Suppressor macrophage treated with lipopolysaccharide for 1 hour (primary cell): ENCODE data around the gene PASD1.
"Not testable (repeated sequence)": the region's sequence is repeated elsewhere in the genome, so short reads cannot be mapped to it uniquely, and the experiment has no call there.

ENCODE experiments used
- DNase-seq, 3 donors: peaks; one replicate each; pipeline ENCODE4 v3.0.0-alpha.2; 2020 to 2022

Gene PASD1, protein sequence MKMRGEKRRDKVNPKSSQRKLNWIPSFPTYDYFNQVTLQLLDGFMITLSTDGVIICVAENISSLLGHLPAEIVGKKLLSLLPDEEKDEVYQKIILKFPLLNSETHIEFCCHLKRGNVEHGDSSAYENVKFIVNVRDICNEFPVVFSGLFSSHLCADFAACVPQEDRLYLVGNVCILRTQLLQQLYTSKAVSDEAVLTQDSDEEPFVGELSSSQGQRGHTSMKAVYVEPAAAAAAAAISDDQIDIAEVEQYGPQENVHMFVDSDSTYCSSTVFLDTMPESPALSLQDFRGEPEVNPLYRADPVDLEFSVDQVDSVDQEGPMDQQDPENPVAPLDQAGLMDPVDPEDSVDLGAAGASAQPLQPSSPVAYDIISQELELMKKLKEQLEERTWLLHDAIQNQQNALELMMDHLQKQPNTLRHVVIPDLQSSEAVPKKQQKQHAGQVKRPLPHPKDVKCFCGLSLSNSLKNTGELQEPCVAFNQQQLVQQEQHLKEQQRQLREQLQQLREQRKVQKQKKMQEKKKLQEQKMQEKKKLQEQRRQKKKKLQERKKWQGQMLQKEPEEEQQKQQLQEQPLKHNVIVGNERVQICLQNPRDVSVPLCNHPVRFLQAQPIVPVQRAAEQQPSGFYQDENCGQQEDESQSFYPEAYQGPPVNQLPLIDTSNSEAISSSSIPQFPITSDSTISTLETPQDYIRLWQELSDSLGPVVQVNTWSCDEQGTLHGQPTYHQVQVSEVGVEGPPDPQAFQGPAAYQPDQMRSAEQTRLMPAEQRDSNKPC

DNA sequence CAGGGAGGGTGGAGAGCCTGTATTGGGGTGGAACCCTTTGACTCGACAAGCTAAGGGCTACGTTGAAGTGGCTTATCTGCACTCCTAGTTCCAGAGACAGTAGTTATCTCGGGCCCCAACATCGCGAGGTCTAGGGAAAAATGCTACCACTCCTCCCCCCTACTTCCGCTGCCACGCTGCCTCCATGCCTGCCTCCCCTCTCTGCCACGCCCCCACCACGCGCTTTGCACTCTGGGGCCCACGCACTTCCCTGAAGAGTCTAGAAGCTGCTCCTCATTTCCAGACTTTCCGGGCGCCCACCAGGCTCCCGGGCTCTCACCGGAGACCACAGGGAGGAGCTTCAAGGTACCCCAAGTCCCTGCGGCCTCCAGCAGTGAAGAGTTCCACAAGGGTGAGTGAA is at the start of gene PASD1:
PASD1 (plus strand) TSS at position 227 of the 400 bp plus-strand sequence. CDS start 37,879 bp downstream, outside the sequence.
- no peak for DNase-seq

DNA sequence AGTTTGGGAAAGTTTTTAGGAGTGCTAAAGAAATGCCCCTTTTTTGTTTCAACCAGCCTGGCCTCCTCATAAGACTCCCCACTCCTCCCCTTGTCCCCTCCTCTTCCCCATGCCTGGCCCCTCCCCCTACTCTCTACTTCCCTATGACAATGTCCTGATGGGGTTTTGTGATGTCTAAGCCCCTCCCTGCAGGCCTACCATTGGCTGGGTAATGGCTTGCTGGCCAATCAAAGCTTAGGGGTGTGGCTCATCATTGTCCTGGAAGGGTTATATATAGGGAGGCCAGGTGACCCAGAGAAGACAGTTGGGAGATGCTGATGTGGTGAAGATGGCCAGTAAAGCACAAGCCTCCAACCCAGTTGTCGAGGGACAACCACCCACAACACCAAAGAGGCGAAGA is 48.2 kb upstream of the PASD1 start:
- no peak for DNase-seq

DNA sequence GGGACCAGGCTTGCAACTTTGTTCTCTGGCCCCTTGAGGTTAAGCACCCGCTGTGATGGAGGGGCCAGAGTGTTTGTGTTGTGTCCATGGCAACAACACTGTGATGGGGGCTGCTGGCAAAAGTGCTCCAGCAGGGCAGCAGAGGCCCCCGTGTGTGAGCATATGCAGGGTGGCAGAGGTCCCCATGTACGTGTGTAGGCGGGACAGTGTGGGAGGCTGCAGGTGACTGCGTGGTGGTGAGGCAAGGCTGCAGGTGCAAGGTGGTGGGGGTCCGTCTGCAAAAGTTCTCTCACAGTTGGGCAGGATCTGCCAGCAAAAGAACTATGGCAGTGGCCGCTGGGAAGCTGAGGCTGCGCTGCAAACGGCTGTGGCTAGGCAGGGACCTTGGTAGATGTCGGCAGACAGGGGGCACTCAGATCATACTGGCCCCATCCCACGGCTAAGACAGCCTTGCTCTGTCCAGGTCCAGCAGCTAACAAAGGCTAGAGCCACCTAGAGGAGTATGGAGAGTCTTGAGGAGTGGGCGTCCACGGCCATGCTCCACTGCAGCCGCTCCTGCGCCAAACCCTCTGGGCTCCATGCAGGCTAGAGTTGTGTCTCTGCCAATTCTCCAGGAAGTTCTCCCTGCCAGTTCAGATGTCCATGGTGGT is 46.8 kb upstream of the PASD1 start:
- DNase-seq, result no peak

DNA sequence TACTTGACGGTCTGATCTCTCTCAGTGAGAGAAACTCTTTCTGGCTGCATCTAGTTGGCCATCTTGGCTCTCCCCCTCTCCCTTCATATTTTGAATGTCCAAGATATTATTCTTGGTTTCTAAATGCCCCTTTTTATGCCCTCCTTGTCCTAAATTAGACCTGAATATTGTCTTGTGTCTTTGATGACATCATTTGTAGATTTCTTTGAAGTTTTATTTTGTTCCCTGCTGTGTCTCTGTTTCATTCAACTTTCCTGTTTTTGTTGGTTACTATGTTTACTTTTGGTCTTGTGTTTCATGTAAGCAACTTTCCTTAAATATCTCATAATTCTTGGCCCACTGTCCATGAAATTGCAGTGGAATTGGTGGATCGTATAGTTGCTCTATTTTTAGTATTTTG is 46.1 kb upstream of the PASD1 start:
- DNase-seq, result no peak

DNA sequence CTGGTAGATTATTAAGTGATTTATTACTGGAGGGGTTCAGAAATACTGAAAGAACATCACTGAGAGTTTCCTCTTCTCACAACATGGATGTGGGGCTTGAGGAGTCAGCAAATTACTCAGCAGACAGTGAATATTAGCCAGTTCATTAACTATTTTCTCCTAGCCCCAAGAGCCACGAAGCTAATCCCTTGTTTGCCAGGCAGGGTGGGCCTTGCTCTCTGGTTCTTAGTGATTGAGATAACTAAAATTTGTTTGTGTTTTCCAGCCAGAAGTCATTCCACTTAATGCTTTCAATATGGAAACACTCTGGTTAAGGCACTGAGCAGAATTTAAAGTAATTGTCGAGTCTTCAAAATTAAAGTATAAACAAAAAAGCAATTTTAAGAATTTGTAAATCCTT is 40.1 kb upstream of the PASD1 start:
- DNase-seq, result no peak

DNA sequence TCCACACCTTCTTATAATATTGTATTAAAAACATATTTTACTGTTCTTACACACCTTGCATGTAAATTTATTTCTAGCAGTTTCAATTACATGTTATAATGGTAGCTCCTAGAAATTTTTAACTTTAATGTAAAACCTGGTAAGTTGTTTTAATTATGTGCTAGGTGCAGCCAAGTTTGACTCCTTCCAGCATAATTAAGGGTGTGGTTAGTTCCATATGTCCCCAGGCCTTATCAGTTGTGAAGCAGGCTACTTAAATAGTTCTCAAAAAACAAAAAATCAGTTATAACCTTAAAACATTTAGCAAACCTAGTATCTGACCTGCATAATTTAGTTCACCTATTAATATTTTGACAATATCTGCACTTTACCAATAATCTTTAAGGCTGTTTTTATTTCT is 26.9 kb upstream of the PASD1 start:
- DNase-seq, result no peak

DNA sequence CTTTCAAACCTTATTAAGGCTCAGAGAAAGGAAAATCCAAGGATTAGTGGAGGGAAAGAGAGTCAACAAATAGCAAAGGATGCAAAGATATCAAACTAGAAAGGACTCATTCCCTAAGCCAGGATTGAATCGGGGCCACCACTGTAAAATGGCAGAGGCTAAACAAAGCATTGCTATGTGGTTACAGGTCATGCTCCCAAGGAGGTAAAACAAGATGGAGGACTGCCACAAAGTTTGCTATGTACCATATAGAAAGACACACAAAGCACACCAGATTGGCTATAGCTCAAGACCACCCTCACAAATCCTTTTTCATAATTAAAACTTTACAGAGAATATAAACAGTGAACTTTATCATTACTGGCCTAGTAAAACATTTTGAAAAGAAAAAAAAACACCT is 25.9 kb upstream of the PASD1 start:
- no peak for DNase-seq

DNA sequence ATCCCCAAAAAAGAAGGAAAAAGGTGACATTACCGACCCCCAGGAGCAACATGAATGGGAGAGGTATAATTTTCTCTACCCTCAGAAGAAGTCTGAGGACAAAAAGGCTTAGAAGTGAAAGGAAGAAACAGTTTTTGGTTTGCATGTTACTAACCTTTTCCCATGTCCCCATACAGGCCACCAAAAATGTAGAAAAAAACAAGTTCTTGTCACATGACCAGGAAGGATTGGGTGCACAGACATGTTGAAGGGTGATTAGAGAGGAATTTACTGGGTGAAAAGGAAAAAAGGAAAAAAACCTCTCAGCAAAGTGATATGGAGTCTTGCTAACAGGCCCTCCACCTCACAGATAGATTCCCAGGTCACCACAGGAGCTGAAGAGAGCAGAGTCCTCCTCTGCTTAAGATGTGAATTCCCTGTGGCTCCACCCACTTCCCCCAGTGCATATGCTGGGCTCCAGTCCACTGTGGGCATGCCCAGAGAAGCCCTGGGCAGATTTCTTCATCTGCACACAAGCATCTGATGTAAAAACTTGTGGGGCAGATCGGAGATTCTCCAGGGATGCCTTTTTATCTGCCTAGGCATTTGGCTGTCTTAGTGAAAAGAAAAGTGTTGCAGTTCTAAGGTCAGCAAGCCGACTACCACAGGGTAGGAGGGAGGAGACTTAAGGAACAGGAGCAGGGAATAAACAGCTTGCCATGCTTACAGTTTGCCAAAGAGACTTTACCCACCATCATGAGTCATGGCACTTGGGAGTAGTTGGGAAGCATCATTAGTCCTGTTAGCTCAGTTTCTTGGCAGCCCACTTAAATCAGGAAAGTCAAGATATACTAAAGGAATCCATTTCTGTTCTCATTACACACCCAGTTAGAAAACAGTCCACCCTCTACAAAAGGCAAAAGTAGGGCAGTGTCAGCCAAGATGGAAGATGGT is 25.0 kb upstream of the PASD1 start:
- no peak for DNase-seq

DNA sequence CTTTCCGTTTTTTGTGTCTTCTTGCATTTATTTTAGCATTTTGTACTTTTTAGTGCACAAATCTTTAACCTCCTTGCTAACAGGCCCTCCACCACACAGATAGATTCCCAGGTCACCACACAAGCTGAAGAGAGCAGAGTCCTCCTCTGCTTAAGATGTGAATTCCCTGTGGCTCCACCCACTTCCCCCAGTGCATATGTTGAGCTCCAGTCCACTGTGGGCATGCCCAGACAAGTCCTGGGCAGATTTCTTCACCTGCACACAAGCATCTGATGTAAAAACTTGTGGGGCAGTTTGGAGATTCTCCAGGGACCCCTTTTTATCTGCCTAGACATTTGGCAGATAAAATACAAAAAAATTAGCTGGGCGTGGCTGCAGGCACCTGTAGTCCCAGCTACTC is 19.8 kb upstream of the PASD1 start:
- DNase-seq, result no peak

DNA sequence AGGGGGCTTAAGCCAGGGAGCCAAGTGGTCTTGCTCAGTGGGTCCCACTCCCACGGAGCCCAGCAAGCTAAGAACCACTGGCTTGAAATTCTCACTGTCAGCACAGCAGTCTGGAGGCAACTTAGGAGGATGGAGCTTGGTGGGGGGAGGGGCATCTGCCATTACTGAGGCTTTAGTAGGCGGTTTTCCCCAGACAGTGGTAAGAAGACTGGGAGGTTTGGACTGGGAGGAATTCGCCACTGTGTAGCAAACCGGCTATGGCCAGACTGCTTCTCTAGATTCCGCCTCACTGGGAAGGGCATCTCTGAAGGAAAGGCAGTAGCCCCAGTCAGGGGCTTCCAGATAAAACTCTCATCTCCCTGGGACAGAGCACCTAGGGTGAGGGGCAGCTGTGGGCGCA is 17.2 kb upstream of the PASD1 start:
- DNase-seq, result not testable (repeated sequence)

DNA sequence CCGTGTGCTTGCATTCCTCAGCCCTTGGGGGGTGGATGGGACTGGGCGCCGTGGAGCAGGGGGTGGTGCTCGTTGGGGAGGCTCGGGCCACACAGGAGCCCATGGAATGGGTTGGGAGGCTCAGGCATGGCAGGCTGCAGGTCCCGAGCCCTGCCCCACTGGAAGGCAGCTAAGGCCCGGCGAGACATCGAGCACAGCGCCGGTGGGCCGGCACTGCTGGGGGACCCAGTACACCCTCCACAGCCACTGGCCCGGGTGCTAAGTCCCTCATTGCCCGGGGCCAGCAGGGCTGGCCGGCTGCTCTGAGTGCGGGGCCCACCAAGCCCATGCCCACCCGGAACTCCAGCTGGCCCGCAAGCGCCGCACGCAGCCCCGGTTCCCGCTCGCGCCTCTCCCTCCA is 12.3 kb upstream of the PASD1 start:
- not testable (repeated sequence) for DNase-seq

DNA sequence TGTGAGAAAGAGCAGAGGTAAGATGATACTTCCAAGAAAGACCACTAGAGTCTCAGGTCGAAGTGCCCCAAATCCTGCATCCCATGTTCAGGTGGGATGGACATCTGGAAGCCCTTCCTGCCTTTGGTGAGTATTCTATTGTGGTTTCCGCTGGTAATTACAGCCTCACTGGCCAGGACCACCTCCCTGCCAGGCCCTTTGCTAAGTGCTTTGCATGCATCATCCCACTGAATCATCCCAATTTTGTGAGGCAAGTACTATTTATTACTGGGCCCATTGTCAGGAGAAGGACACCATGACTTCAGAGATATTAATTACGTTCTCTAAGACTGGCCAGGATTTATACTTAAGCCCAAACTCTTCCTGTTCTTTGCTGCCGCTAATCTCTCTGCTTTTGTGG is 10.7 kb upstream of the PASD1 start:
- DNase-seq, result no peak

DNA sequence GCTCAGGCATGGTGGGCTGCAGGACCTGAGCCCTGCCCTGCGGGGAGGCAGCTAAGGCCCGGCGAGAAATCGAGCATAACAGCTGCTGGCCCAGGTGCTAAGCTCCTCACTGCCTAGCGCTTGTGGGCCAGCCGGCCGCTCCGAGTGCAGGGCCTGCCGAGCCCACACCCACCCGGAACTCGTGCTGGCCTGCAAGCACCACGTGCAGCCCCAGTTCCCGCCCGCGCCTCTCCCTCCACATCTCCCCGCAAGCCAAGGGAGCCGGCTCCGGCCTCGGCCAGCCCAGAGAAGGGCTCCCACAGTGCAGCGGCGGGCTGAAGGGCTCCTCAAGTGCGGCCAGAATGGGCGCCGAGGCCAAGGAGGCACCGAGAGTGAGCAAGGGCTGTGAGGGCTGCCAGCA is 8.2 kb upstream of the PASD1 start:
- DNase-seq, result not testable (repeated sequence)

DNA sequence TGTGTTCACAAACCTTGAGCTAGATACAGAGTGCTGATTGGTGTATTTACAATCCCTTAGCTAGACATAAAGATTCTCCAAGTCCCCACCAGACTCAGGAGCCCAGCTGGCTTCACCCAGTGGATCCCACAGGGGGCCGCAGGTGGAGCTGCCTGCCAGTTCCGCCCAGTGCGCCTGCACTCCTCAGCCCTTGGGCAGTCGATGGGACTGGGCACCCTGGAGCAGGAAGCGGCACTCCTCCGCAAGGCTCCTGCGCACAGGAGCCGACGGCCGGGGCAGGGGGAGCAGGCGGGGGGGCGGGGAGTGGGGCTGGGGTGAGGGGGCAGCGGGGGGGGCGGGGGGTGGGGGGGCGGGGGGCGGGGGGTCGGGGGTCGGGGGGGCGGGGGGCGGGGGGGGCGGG is 990 bp upstream of the PASD1 start:
- not testable (repeated sequence) for DNase-seq

DNA sequence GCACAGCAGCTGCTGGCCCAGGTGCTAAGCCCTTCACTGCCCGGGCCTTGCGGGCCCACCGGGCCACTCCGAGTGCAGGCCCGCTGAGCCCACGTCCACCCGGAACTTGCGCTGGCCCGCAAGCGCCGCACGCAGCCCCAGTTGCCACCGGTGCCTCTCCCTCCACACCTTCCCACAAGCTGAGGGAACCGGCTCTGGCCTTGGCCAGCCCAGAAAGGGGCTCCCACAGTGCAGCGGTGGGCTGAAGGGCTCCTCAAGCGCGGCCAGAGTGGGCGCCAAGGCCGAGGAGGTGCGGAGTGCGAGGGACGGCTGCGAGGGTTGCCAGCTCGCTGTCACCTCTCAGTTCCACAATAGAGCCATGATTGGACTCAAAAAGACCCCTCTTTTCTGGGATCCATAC is 472 bp upstream of the PASD1 start:
- not testable (repeated sequence) for DNase-seq

DNA sequence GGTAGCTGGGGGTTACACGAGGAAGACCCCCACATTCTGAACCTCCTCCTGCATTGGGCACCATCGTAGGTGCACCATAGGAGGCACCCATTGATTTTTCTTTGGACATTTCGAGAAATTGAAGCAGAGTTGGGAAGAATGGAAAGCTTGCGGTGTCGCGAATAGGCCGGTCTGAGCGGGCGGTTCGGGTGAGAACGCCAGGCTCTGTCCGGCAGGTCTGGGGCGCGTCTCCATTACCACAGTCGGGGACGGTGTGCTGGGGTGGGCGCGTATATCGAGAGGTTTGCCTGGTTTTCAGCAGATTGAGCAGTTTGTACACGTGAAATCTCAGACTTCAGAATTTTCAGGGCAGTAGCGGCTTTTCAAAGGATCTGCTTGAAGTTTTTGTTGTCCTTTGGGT is 560 bp downstream of the PASD1 start:
- DNase-seq, result no peak

DNA sequence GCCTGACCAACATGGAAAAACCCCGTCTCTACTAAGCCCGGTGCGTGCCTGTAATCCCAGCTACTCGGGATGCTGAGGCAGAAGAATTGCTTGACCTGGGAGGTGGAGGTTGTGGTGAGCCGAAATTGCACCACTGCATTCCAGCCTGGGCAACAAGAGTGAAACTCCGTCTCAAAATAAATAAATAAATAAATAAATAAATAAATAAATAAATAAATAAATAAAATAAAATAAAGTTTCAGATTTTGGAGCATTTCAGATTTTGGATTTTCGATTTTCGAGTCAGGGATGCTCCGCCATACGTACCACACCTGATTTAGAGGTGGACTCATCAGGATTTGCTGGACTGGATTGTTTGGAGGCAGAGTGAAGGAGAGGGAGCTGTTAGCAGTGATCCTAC is 3.4 kb downstream of the PASD1 start:
- not testable (repeated sequence) for DNase-seq

DNA sequence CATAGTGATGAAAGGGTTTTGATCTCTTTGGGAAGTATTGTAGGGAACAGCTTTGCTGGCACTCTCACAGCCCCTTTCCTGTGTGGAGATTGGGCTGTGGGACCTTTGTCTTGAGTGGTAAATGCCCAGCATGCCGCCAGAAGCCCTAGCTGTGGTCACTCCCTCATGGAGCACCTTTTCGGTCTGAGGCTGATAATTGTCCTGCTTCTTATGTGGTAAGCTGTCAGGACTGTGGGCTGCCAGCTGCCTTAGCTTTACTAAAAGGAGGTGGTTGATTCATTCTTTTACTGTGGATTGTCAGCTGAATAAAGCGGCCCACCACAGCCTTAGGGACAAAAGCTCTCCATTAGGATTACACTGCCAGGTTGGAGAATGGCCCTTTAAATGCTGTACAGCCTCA is 7.1 kb downstream of the PASD1 start:
- DNase-seq, result no peak

DNA sequence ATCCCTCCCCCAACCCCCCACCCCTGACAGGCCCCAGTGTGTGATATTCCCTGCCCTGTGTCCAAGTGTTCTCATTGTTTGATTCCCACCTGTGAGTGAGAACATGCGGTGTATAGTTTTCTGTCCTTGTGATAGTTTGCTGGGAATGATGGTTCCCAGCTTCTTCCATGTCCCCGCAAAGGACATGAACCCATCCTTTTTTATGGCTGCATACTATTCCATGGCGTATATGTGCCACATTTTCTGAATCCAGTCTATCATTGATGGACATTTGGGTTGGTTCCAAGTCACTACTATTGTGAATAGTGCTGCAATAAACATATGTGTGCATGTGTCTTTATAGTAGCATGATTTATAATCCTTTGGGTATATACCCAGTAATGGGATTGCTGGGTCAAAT is 29.9 kb downstream of the PASD1 start:
- not testable (repeated sequence) for DNase-seq

DNA sequence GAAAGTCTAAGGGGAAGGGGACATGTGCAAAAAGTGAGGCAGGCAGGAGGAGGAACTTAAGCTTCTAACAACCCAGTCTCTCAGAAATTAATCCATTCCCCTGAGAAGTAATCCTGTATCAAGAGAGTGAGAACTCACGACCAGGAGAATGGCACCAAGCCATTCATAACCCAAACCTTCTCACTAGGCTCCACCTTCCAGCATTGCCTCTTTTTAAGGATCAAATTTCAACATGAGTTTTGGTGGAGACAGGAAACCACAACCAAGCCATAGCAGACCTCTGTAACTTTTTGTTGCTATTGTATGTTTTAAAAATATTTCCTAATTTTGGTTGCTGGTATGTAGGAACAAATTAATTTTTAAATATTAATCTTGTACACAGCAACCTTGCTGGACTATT is 32.8 kb downstream of the PASD1 start:
- no peak for DNase-seq

DNA sequence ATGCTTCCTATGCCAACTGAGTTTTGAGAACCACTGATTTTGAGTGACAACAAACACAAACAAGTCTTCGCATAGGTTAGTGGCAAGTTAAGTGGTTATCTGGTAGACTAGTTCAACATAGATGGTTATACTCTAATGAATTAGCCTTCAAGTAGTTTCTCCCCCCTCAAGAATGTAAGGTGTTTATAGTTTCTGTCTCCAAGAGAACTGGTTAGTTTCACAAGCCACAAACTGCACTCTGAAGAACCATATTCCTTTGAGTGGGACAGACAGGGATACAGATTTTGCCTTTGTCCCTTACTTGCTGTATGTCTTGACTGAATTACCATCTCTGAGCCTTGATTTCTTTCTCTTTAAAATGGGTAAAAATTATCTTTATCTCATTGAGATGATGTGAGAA is 41.5 kb downstream of the PASD1 start:
- DNase-seq, result no peak

DNA sequence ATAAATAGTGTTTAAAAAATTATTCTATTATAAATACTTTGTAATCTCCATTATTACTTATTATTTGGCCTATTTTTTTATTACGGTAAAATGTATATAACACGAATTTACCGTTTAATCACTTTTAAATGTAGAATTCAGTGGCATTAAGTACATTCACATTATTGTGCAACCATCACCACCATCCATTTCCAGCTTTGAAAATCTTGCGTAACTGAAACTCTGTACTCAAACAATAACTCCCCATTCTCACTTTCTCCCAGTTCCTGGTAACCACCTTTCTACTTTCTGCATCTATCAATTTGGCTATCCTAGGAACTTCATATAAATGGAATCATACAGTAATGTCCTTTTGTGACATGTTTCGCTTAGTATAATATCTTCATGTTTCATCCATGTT is 45.7 kb downstream of the PASD1 start:
- no peak for DNase-seq

DNA sequence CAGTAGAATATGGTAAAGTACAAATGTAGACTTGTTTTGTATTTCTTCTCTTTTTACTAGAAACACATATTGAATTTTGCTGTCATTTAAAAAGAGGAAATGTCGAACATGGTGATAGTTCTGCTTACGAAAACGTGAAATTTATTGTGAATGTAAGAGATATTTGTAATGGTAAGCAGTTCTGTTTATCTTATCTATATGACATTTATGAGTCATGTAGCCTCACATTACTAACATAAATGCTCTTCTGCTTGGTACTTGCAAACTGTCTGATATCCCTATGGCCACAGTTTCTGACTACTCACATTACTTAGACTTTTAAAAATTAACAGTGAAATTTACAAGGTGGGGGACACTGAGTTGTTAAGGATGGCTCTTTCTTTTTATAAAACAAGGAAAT is 57.9 kb downstream of the PASD1 start:
- no peak for DNase-seq
